ENCODE measurements around the gene HEMGN. TPM values are rescaled to one million over a fixed set of nuclear protein-coding genes. Genes with fewer than 3 reads are reported as not detected.
"Not testable (repeated sequence)": the region's sequence is repeated elsewhere in the genome, so short reads cannot be mapped to it uniquely, and the experiment has no call there.

The HEMGN gene
- total RNA-seq, 2 donors from 2014 or later: 0.31 to 0.63 TPM

DNA sequence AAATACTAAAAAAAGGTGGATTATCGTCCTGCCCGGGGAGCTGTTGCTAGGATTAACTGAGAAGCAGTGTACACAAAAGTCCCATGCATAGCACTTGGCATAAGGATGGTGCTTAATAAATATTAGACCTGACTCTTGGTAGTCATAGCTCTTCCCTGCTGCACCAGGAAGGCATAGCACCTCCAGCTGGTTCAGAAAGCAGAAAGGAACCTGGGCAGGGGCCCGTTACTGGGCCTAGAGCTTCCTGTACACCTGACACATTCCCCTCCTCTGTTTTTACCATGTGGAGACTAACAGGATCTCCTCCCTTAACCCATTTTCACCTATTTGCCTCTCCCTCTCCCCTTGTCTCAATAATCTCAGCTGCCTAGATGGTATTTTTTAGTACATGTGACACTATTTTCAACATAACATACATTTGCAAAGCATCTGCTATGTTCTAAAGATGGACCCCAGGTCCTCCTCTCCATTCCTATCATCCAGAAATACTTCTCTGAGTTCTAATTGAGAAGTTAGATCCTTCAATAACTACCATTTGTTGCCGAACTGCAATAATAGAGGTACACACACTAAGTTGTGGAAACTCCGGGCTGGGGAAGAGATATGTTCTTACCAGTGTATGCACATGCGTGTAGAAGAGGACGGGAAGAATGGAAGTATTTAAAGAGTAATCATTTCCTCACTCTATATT is 42.0 kb upstream of the HEMGN start:
- Histone ChIP-seq H3K36me3 (no peaks in the 10 kb centered on the region), H3K4me3 (no peak overlapping the region), H3K27ac (peak overlapping the region; percentile 73 to 78), H3K27me3 (no peaks in the 10 kb centered on the region), H3K4me1 (peaks cover 0 to 31% of the 10 kb centered on the region in 2 donors), H3K9me3 (no peaks in the 10 kb centered on the region)
- no peak for TF ChIP-seq CTCF (IDR thresholded peaks at IDR 0.05)
- DNase-seq (ENCODE audit: low spot score): no peak

DNA sequence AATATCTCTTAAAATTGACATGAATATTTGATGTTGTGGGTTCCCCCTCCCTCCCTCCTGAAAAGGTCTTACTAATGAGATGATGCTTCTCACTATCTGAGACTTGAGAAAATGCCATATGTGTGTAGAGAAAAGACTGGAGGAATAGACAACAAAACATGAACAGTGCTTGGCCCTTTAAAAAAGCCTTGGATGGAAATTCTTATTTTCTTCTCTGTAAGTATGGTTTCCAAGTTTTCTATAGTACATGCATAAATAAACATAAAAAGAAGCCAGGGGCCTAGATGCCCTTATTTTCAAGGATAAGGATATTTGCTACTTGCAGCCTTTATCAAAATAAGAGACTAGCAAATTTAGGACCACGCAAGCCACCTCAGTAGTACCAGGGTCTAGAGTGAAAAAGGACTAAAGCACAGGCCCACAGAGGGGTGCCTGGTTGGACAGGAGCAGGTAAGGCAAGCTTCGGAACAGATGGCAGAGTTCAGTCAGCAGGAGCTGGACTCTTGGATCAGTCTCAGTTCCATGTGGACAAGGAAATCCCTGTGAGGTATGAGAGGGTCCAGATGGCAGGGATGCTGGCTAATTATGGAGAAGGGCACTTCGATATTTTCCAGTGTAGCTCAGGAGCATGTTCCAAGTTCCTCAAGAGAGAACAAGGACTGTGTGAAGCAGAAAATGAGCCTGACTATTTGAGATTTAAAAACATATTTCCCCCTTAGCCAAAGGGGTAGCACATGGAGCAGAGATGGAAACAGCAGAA is 40.6 kb upstream of the HEMGN start:
- Histone ChIP-seq H3K27ac (no peak overlapping the region), H3K4me1 (peaks cover 0 to 31% of the 10 kb centered on the region in 2 donors), H3K36me3 (no peaks in the 10 kb centered on the region), H3K4me3 (no peak overlapping the region), H3K9me3 (no peaks in the 10 kb centered on the region), H3K27me3 (no peaks in the 10 kb centered on the region)
- TF ChIP-seq CTCF (IDR thresholded peaks at IDR 0.05): no peak
- no peak for DNase-seq (ENCODE audit: low spot score)

GRCh38 chr9:97976633-97977032 is 38.7 kb upstream of the HEMGN start:
- H3K4me1 ChIP-seq: peaks cover 0 to 21% of the 10 kb centered on the region in 2 donors
- H3K4me3 ChIP-seq; H3K27ac ChIP-seq; DNase-seq (ENCODE audit: low spot score); H3K9me3 ChIP-seq; H3K36me3 ChIP-seq; H3K27me3 ChIP-seq: not testable (repeated sequence)

- DNase-seq (ENCODE audit: low spot score): no peak
- Histone ChIP-seq H3K27ac (no peak overlapping the region), H3K4me1 (peaks cover 0 to 8% of the 10 kb centered on the region in 2 donors), H3K9me3 (no peaks in the 10 kb centered on the region), H3K27me3 (no peaks in the 10 kb centered on the region), H3K4me3 (no peak overlapping the region), H3K36me3 (no peaks in the 10 kb centered on the region)
- no peak for TF ChIP-seq CTCF (IDR thresholded peaks at IDR 0.05)
These were observed 37.4 kb upstream of the HEMGN start for GRCh38 chr9:97975376-97975775.

GRCh38 chr9:97972753-97973152 is 34.8 kb upstream of the HEMGN start:
- Histone ChIP-seq H3K4me3 (no peak overlapping the region), H3K27ac (no peak overlapping the region), H3K27me3 (no peaks in the 10 kb centered on the region), H3K4me1 (no peaks in the 10 kb centered on the region), H3K36me3 (no peaks in the 10 kb centered on the region), H3K9me3 (no peaks in the 10 kb centered on the region)
- TF ChIP-seq CTCF (IDR thresholded peaks at IDR 0.05): no peak
- no peak for DNase-seq (ENCODE audit: low spot score)

- DNase-seq (ENCODE audit: low spot score): no peak
- H3K27me3 ChIP-seq: no peaks in the 10 kb centered on the region
- no peaks in the 10 kb centered on the region for H3K4me1 ChIP-seq
- H3K27ac ChIP-seq: no peak overlapping the region
- TF ChIP-seq CTCF (IDR thresholded peaks at IDR 0.05): no peak
- H3K9me3 ChIP-seq: no peaks in the 10 kb centered on the region
- H3K4me3 ChIP-seq: no peak overlapping the region
- H3K36me3 ChIP-seq: no peaks in the 10 kb centered on the region
These were observed 32.2 kb upstream of the HEMGN start for GRCh38 chr9:97970165-97970564.

Data from right atrium auricular region (tissue), 2 donors.